Neural cell (in vitro differentiated cells): Measurements from ENCODE around the gene CES4A. TPM values are rescaled to one million over a fixed set of nuclear protein-coding genes. Genes with fewer than 3 reads are reported as not detected.
"Not testable (repeated sequence)": the region's sequence is repeated elsewhere in the genome, so short reads cannot be mapped to it uniquely, and the experiment has no call there.

Experiments used
- H2AFZ ChIP-seq: fragments of 200-600, 300-800 bp; sonication (generic), shearing (Covaris generic); 2 replicates; pipeline ENCODE4 v1.6.0; 2014; ENCODE audit warnings: low read depth, mild to moderate bottlenecking, antibody characterized with exemption, low read length, moderate library complexity
- H3F3A ChIP-seq: fragments of 200-600 bp; shearing (Covaris generic); 2 replicates; pipeline ENCODE4 v1.6.1; 2016; ENCODE audit warnings: mild to moderate bottlenecking, moderate library complexity, mixed read lengths, antibody characterized with exemption, low read length; ENCODE audit not compliant: insufficient read depth, poor library complexity, severe bottlenecking
- H3K27ac ChIP-seq: fragments of 200-600, 300-800 bp; sonication (generic), shearing (Covaris generic); 2 replicates; pipeline ENCODE4 v1.5.1; 2014; ENCODE audit warnings: mild to moderate bottlenecking, low read length, moderate library complexity
- H3K27me3 ChIP-seq: fragments of 300-800, 200-600 bp; sonication (generic), shearing (Covaris generic); 2 replicates; pipeline ENCODE4 v1.6.0; 2014; ENCODE audit warnings: mild to moderate bottlenecking, low read depth, low read length, moderate library complexity; ENCODE audit not compliant: insufficient read depth
- H3K36me3 ChIP-seq: fragments of 300-800, 200-600 bp; sonication (generic), shearing (Covaris generic); 2 replicates; pipeline ENCODE4 v1.5.1; 2014; ENCODE audit warnings: mild to moderate bottlenecking, antibody characterized with exemption, low read length, moderate library complexity; ENCODE audit not compliant: insufficient read depth
- H3K4me2 ChIP-seq: fragments of 300-800, 200-600 bp; sonication (generic), shearing (Covaris generic); 2 replicates; pipeline ENCODE4 v1.6.0; 2014; ENCODE audit warnings: mild to moderate bottlenecking, low read length
- H3K4me3 ChIP-seq: fragments of 300-800, 200-600 bp; sonication (generic), shearing (Covaris generic); 2 replicates; pipeline ENCODE4 v1.5.1; 2014; ENCODE audit warnings: mild to moderate bottlenecking, low read length, moderate library complexity
- H3K79me2 ChIP-seq: fragments of 200-600 bp; shearing (Covaris generic); replicated peaks from 2 replicates; pipeline ENCODE4 v1.6.0; 2014; ENCODE audit warnings: mild to moderate bottlenecking, low read length, moderate library complexity; ENCODE audit not compliant: insufficient read depth
- H3K9ac ChIP-seq: fragments of 300-800, 200-600 bp; sonication (generic), shearing (Covaris generic); 2 replicates; pipeline ENCODE4 v1.6.1; 2016; ENCODE audit warnings: mild to moderate bottlenecking, low read length, mixed read lengths
- H3K9me2 ChIP-seq: fragments of 200-600 bp; shearing (Covaris generic); 2 replicates; pipeline ENCODE4 v1.6.1; 2016; ENCODE audit warnings: mild to moderate bottlenecking, low read length, mixed read lengths; ENCODE audit not compliant: insufficient read depth
- H3K9me3 ChIP-seq: fragments of 200-600, 300-800 bp; sonication (generic), shearing (Covaris generic); 2 replicates; pipeline ENCODE4 v1.6.1; 2016; ENCODE audit warnings: mild to moderate bottlenecking, mixed run types, low read length, moderate library complexity, mixed read lengths
- H4K20me1 ChIP-seq: fragments of 200-600 bp; shearing (Covaris generic); 2 replicates; pipeline ENCODE4 v1.6.1; 2016; ENCODE audit warnings: mild to moderate bottlenecking, mixed run types; ENCODE audit not compliant: insufficient read depth
- EP300 ChIP-seq: fragments of 450-650 bp; conservative IDR thresholded peaks from 2 replicates; pipeline ENCODE4 v1.6.1; 2014; ENCODE audit warnings: antibody characterized with exemption, mild to moderate bottlenecking, moderate library complexity; ENCODE audit not compliant: poor library complexity, severe bottlenecking
- EZH2 ChIP-seq: fragments of 200-600, 300-800 bp; shearing (Covaris generic), sonication (generic); IDR thresholded peaks from 2 replicates; pipeline ENCODE4 v1.6.1; 2014; ENCODE audit warnings: antibody characterized with exemption, low read length, borderline replicate concordance, mild to moderate bottlenecking; ENCODE audit not compliant: insufficient read depth, poor library complexity, severe bottlenecking
- MXI1 ChIP-seq: fragments of 450-650 bp; conservative IDR thresholded peaks from 2 replicates; pipeline ENCODE4 v1.6.1; 2014; ENCODE audit warnings: antibody characterized with exemption, mild to moderate bottlenecking; ENCODE audit not compliant: poor library complexity, severe bottlenecking
- POLR2AphosphoS5 ChIP-seq: IDR thresholded peaks from 2 replicates; pipeline ENCODE4 v1.6.1; 2012
- RAD21 ChIP-seq: fragments of 450-650 bp; conservative IDR thresholded peaks from 2 replicates; pipeline ENCODE4 v1.6.1; 2014; ENCODE audit warnings: antibody characterized with exemption, mild to moderate bottlenecking, moderate library complexity
- SMC3 ChIP-seq: fragments of 450-650 bp; conservative IDR thresholded peaks from 2 replicates; pipeline ENCODE4 v1.6.1; 2014; ENCODE audit warnings: antibody characterized with exemption, mild to moderate bottlenecking, moderate library complexity; ENCODE audit not compliant: poor library complexity
- TAF1 ChIP-seq: IDR thresholded peaks from 2 replicates; pipeline ENCODE4 v1.6.1; 2012; ENCODE audit warnings: low read depth
- polyA plus RNA-seq: library from polyadenylated mRNA; depleted of rRNA; stranded (reverse); fragments of >200 nt; gene quantifications from 2 replicates; pipeline ENCODE4 v1.2.3, GENCODE V29; 2014
- TF ChIP-seq, protein P1 (sequence below): fragments of 450-650 bp; IDR thresholded peaks from 2 replicates; pipeline ENCODE4 v1.5.1; 2014; ENCODE audit warnings: antibody characterized with exemption, mild to moderate bottlenecking, moderate library complexity; ENCODE audit not compliant: poor library complexity, severe bottlenecking
- TF ChIP-seq, protein P2 (sequence below): IDR thresholded peaks from 2 replicates; pipeline ENCODE4 v1.6.1; 2012; ENCODE audit warnings: borderline replicate concordance

The CES4A gene
- polyA plus RNA-seq, 1 donor from 2014 or later = 51.2 TPM

DNA sequence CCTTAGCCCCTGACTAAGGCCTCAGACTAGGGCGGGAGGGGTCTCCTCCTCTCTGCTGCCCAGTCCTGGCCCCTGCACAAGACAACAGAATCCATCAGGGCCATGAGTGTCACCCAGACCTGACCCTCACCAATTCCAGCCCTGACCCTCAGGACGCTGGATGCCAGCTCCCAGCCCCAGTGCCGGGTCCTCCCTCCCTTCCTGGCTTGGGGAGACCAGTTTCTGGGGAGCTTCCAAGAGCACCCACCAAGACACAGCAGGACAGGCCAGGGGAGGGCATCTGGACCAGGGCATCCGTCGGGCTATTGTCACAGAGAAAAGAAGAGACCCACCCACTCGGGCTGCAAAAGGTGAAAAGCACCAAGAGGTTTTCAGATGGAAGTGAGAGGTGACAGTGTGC is 14.7 kb upstream of the CES4A start:
- Histone ChIP-seq H3K4me3 (no peak overlapping the region), H3F3A (no peaks in the 10 kb centered on the region), H4K20me1 (no peaks in the 10 kb centered on the region), H3K9me3 (no peaks in the 10 kb centered on the region), H3K36me3 (no peaks in the 10 kb centered on the region), H3K27me3 (no peaks in the 10 kb centered on the region), H3K9me2 (no peaks in the 10 kb centered on the region), H3K79me2 (no peaks in the 10 kb centered on the region), H3K9ac (no peak overlapping the region), H3K27ac (no peak overlapping the region), H2AFZ (no peak overlapping the region), H3K4me2 (no peak overlapping the region)
- TF ChIP-seq, protein P1, sequence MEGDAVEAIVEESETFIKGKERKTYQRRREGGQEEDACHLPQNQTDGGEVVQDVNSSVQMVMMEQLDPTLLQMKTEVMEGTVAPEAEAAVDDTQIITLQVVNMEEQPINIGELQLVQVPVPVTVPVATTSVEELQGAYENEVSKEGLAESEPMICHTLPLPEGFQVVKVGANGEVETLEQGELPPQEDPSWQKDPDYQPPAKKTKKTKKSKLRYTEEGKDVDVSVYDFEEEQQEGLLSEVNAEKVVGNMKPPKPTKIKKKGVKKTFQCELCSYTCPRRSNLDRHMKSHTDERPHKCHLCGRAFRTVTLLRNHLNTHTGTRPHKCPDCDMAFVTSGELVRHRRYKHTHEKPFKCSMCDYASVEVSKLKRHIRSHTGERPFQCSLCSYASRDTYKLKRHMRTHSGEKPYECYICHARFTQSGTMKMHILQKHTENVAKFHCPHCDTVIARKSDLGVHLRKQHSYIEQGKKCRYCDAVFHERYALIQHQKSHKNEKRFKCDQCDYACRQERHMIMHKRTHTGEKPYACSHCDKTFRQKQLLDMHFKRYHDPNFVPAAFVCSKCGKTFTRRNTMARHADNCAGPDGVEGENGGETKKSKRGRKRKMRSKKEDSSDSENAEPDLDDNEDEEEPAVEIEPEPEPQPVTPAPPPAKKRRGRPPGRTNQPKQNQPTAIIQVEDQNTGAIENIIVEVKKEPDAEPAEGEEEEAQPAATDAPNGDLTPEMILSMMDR = no peak
- TF ChIP-seq EP300 = no peak
- no peak for TF ChIP-seq MXI1
- TF ChIP-seq RAD21 = no peak
- TF ChIP-seq EZH2 = no peak
- no peak for TF ChIP-seq POLR2AphosphoS5
- no peak for TF ChIP-seq TAF1
- TF ChIP-seq, protein P2, sequence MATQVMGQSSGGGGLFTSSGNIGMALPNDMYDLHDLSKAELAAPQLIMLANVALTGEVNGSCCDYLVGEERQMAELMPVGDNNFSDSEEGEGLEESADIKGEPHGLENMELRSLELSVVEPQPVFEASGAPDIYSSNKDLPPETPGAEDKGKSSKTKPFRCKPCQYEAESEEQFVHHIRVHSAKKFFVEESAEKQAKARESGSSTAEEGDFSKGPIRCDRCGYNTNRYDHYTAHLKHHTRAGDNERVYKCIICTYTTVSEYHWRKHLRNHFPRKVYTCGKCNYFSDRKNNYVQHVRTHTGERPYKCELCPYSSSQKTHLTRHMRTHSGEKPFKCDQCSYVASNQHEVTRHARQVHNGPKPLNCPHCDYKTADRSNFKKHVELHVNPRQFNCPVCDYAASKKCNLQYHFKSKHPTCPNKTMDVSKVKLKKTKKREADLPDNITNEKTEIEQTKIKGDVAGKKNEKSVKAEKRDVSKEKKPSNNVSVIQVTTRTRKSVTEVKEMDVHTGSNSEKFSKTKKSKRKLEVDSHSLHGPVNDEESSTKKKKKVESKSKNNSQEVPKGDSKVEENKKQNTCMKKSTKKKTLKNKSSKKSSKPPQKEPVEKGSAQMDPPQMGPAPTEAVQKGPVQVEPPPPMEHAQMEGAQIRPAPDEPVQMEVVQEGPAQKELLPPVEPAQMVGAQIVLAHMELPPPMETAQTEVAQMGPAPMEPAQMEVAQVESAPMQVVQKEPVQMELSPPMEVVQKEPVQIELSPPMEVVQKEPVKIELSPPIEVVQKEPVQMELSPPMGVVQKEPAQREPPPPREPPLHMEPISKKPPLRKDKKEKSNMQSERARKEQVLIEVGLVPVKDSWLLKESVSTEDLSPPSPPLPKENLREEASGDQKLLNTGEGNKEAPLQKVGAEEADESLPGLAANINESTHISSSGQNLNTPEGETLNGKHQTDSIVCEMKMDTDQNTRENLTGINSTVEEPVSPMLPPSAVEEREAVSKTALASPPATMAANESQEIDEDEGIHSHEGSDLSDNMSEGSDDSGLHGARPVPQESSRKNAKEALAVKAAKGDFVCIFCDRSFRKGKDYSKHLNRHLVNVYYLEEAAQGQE = no peak
- TF ChIP-seq SMC3 = no peak

DNA sequence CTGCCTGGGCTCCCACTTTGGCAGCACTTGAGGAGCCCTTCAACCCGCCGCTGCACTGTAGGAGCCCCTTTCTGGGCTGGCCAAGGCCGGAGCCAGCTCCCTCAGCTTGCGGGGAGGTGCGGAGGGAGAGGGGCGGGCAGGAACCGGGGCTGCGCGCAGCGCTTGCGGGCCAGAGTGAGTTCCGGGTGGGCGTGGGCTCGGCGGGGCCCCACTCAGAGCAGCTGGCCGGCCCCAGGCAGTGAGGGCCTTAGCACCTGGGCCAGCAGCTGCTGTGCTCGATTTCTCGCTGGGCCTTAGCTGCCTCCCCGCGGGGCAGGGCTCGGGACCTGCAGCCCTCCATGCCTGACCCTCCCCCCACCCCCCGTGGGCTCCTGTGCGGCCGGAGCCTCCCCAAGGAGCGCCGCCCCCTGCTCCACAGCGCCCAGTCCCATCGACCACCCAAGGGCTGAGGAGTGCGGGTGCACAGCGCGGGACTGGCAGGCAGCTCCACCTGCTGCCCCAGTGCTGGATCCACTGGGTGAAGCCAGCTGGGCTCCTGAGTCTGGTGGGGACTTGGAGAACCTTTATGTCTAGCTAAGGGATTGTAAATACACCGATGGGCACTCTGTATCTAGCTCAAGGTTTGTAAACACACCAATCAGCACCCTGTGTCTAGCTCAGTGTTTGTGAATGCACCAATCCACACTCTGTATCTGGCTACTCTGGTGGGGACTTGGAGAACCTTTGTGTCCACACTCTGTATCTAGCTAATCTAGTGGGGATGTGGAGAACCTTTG is 14.0 kb upstream of the CES4A start:
- not testable (repeated sequence) for H3K27ac ChIP-seq, H3K36me3 ChIP-seq, H3K4me3 ChIP-seq, H3K4me2 ChIP-seq, H4K20me1 ChIP-seq, H3K27me3 ChIP-seq, H3K9me2 ChIP-seq, H3F3A ChIP-seq, H3K9ac ChIP-seq, H3K79me2 ChIP-seq, H3K9me3 ChIP-seq, H2AFZ ChIP-seq

DNA sequence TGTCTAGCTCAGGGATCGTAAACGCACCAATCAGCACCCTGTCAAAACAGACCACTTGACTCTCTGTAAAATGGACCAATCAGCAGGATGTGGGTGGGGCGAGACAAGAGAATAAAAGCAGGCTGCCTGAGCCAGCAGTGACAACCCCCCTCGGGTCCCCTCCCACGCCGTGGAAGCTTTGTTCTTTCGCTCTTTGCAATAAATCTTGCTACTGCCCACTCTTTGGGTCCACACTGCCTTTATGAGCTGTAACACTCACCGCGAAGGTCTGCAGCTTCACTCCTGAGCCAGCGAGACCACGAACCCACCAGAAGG is 13.5 kb upstream of the CES4A start:
- H3K4me3 ChIP-seq = not testable (repeated sequence)

More for the DNA sequence above, 13.5 kb upstream of the CES4A start:
- H3K9me2 ChIP-seq, H3K27me3 ChIP-seq, H3K27ac ChIP-seq, H3K4me2 ChIP-seq, H3F3A ChIP-seq, H3K9me3 ChIP-seq, H2AFZ ChIP-seq, H3K9ac ChIP-seq, H4K20me1 ChIP-seq, H3K36me3 ChIP-seq, H3K79me2 ChIP-seq: not testable (repeated sequence)
